COLO668 (cell line): ENCODE results near the gene LHFPL5.

Experiments
- DNase-seq: peaks from one replicate; lab custom pipeline; 2025; ENCODE audit not compliant: unreplicated experiment; lab: John Stamatoyannopoulos, UW

LHFPL5 gene

GRCh38 chr6:35850208-35850607, 45.1 kb downstream of the LHFPL5 start:
- no peak for DNase-seq

DNA sequence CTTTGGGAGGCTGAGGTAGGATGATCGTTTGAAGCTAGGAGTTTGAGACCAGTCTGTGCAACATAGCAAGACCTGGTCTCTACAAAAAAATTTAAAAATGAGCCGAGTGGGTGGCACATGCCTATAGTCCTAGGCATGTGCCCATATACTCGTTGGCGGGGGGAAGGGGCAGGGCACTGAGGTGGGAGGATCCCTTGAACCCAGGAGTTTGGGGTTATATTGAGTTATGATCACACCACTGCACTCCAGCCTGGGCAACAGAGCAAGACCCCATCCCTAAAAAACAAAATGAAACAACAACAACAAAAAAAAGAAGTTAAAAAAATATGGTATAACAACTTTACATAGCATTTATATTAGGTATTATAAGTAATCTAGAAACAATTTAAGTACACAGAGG, 47.8 kb downstream of the LHFPL5 start:
- no peak for DNase-seq

DNA sequence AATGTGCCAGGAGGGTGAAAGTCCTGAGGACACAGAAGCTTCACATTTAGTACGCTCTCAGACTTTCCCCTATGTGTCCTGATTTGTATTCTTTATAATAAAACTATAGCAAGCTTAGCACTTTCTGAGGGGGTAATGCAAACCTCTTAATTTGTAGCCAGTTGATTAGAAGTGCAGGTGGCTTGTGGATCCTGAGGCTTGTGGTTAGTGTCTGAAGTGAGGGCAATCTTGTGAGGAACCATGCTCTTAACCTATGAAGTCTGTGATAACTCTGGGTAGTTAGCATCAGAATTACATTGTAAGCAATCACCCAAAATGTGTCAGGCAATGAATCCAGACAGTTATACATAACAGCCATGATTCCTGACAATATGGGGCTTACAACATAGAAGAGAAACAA, 51.1 kb downstream of the LHFPL5 start:
- DNase-seq: no peak

GRCh38 chr6:35857853-35858252, 52.7 kb downstream of the LHFPL5 start:
- DNase-seq: no peak

GRCh38 chr6:35859367-35859766, 54.2 kb downstream of the LHFPL5 start:
- DNase-seq: no peak
